CD4-positive, alpha-beta T cell treated with Interleukin-2 at 100 ng/mL for 4 hours (primary cell): ENCODE data around the gene CLIC5.

Experiments
- DNase-seq: peaks from one replicate; pipeline ENCODE4 v3.0.0-alpha.2; 2020; ENCODE audit warnings: low spot score

The CLIC5 gene

DNA sequence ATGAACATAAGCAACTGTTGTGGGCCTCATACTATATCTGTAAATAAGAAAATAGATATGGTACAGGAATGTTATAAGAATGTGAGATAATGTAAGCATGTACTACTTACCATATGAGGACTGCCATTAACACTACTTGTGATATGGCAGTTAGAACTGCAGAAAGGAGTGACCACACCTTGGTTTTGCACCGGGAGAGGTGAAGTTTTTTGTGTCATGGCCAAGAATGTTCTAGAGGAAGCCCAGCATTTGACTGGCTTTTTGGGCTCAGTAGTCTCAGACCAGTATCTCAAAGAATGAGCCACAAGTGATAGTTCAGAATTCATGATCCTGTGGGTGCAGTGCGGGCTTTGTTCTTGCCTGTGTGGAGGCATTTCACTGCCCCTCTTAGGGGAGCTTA, 123.5 kb downstream of the CLIC5 start:
- DNase-seq = no peak

DNA sequence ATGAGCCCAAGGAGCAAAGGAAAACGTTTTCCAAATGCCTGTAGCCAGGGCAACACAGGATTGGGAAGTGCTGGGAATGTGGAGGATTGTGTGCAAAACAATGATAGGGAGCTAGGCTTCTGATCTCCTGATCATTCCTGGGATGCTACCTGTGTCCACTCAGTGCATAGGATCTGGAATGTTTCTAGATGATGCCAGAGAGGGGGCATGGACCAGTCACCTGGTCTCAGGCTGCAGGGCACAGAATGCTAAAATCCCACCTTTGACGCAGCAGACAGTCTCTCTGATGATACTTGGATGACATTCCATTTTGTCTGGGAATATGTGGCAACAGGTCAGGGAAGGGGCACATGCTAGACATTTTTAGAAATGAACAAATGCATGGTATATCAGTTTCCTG, 128.9 kb downstream of the CLIC5 start:
- DNase-seq = no peak

DNA sequence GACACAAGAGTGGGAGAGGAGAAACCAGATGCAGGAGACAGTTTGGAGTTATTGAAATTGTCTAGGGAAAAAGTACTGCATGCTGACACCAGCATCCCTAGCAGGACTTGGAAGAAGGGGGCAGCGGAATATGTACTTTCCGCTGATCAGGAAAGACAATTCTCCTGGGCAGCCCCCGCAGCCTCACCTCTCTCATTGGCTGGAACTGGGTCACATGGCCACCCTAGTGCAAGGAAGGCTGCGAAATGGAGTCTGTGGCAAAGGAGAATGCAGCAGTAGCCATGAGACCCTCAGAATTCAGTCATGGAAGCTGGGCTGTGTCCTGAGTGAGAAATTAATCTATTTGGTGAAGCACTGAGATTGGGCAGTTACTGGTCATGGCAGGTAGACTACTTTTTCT, 131.3 kb downstream of the CLIC5 start:
- DNase-seq = no peak

DNA sequence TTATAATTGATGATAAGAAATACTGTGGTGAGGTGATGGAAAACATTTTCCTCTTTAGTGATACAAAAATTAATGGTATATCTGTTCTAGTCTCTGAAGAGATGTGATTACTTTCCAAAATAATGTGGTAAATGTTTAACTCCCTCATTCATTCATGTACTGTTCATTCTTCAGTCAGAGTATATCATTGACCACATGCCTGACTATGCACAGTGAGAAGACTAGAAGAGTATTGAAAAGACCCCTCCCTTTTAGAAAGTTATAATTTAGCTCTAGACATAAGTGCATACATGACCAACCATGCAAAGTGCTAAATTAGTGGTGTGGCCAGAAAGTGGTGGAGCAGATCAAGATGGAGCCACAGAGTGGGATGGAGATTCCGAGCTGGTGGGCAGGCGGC, 133.0 kb downstream of the CLIC5 start:
- DNase-seq = no peak

DNA sequence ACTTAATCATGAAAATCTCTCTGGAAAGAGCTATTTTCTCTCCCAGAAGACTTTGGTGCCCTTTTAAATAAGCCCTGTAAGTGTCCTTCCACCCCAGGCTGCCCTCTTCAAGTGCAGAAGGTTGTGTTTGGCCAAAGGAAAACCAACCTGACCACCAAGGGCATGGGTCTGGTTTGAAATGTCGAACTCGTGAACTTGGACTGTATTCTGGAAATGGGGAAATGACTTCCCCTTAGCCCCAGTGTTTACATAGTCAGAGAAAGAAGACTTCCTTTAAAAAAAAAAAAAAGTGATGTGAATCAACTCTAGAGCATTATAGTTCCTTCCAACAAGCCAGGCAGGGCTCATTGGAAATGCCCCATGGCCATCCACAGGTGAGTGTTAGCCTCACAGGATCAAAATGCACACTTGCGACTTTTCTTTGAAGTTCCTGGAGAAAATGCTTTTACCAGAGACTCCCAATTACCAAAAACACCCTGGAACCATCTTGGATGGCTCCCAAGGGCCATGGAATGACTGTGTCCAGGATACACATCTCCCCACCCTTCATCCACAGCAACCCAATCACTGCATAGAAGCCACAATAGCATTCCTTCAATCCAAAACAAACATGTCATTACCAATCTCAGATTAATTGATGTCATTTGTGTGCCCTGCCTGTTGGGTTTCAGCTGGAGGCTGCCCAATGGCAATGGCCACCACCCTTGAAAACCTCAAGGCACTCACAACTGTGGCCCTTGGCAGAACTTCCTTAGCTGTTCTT, 133.8 kb downstream of the CLIC5 start:
- no peak for DNase-seq

DNA sequence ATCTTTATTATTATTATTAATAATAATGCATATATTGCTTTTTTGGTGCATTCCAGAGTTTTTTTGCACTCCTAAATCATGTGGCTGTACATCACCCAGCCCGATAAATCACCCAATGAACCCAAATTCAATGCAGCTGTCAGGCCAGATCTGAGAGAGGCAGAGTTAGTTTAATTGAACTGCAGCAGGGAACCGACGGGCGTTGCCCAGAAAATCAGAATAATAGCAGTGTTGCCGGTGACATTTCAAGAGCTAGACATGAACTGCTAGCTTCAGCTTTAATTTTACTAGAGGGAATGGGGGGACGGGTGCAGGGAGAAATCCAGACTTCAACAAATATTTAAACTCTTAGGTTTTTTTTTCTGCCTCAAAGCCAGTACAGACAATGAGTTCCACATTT, 135.0 kb downstream of the CLIC5 start:
- DNase-seq = no peak

DNA sequence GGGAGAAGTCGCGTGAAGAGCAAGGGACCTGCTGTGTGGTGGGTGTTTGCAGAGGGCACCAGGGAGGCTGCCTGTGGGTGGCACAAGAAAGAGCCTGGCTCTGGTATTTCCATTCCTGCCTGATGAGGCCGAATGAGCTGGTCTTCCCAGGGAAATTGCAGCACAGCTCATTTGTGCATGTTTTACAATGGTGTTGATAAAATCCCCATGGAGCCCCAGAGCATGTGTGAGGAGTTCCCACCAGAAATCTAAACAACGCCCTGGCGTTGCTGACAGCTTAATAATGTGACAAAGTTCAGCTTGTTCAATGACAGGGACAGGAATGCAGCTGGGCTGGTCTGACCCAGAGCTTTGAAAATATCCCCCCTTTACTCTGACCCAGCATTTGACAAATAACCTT, 135.5 kb downstream of the CLIC5 start:
- DNase-seq = no peak

DNA sequence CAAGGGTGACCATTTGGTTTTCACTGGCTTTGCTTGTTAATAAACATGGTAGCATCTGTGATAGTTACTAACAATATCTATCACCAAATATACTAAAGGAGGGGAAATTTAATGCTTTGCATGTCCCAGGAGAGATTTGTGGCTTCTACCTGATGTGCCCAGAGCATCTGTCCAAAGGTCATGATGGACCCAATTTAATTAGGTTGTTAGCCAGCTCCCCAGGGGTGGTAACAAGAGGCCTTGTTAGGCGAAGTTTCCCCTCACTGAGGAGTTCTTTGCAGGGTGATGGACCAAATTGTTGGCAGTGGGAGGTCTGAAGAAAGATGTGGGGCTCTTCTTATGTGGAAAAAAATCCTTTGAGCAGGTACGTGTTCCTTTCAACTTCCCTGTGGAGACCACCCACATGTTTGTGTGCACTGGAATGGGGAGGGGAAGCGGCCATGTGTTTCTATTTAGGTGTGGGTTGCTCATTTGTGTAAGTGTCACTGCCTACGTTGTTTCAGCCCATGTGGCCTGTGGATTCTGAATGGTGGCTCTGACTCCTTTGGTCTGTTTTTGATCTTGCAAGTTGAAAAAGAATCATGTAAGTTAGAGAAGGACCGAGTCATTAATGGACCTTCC, 137.6 kb downstream of the CLIC5 start:
- DNase-seq = no peak

DNA sequence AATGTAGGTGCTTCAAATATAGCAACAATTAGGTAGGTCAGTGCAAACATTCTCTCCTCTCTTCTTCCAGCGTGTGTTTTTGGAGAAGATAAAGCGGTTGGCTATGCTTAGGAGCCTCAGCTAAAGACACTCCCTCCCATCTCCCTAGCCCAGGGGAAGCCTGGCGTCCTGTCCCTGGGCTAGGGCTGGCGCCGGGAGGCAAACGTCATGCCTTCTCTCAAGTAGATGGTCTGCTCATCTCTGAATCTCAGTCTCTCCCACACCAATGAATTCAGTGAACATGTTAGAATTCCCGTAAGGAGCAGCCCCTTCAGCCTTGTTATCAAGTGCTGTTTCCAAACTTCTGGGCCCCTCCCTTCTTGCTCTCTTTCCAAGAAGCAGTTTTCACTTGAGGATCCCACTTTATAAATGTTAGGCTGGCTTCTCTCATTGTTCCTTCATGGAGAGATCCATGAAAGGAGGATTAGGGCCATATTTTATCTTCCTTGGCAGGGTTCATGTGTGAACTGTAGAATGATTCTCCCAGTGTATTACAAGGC, 142.8 kb downstream of the CLIC5 start:
- DNase-seq = no peak

DNA sequence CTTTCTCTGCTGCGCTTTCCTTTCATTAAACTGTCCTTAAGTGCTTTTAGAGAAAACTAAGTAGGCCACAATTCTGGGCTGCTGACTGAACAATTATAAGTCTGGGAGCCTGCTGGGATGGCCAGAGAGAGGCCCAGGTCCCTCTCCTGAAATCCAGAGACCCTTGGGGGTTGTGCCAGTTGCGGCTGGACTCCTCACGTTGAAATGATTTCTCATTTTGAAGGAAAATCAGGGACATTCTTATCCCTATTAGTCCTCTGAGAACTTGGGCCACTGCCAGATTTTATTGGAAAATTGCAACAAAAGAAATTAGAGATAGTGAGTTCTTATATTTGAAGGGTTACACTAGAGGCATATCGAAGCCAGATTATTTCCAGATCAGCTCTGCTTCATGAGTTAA, 145.1 kb downstream of the CLIC5 start:
- DNase-seq = no peak

DNA sequence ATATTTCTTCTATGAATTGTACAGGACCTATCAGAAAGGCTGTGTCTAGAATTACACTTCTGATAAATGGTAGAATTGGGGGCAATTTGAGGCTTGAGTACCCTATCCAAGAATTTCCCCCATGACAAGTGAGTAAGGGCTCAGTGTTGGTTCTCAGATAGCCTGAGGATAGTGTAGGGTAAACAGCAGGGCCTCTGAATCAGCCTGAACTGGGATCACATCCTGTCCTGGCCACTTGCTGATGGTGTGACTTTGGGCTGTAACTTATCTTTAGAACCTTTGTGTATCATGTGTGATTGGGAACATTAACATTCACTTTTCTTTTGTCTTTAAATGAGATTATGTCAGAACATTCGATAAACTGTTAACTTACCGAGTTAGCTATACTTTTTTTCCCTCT, 151.0 kb downstream of the CLIC5 start:
- no peak for DNase-seq

DNA sequence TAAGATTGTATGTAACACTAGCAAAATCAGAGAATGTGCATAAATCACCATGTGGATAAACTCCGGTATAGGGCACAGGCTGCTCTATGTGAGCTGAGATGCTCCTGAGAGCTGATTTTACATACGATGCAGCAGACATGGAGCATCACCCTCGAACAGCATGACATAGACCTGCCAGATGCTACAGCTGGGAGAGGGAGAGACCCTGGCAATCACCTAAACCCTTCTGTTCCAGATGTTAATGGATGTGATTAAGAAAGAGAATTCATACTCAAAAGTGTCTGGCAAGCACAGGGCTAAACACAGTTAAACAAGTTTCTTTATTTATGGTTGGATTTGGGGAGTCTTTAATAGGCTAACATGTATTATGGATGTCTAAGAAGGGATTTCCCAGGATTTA, 157.0 kb downstream of the CLIC5 start:
- DNase-seq = no peak

DNA sequence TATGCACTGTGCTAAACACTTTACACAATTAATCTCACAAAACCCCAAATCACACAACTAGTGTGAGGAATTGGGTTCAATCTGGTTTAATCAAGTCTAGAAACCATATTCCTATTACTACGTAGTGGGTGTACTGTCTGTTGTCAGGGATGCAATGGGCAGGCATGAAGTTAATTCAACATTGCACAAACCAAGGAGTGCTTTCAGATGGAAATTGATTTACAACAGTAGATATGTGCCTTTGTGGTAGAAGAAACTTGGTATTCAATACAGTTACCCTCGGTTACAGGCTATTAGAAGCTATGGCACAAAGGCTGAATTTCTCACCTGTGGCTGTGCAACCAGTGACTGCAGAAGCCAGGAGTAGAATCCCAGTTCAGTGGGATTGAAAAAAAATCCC, 157.8 kb downstream of the CLIC5 start:
- DNase-seq = no peak

DNA sequence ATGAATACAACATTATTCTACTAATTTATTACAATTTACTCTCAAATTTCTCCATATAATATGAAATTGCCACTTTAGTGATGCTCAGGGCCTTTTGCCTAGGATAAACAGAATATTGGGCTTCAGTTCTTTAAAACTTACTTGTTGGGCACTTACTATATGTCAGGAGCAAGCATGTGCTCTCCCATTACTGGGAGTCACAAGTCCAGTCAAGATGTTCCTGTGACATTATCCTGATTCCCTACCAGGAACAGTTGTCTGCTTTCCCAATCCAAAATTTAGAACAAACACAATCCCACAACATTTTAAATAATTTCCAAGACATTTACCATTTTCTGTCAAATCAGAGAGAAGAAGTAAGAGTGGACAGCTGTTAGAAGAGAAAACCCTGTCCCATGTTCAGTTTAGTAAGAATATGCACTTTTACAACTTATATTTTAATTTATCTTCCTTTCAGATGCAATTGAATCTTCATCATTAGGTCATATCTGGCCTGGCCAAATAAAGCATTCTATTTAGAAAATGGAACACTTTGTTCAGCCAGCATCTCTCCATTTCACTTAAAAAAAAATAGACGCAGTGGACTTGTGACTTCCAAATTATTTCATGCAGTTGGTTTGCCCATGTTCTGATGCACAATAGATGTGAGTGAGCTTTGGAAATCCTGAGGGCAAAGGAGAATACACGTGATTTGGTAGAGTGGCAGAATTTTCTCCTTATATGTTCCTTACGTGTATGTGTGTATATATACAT, 159.8 kb downstream of the CLIC5 start:
- no peak for DNase-seq

DNA sequence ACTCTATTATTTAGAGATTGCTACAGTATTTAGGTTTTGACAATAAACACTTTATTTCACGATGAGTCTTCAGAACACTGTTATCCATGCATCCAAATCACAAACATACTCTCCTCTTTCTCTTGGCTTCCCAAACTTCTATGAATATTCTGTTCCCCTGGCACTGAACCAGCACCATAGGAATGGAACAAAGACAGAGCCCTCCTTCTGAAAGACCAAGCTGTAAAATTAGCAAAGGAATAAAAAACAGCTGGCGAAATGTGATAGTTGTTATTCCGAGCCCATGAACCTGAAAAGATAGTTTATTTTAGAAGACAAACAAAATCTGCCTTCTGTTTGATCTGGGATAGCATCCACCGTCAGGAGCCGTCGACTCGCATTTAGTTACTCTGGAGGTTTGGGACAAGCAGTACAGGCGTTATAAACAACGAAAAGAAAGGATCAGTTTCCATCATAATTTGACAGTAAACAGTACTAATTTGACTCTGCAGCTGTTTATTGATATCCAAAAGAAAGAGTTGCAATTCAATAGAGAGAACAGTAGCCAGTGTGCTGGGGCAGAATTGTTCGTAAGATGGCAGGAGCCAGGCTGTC, 161.4 kb downstream of the CLIC5 start:
- DNase-seq = no peak

DNA sequence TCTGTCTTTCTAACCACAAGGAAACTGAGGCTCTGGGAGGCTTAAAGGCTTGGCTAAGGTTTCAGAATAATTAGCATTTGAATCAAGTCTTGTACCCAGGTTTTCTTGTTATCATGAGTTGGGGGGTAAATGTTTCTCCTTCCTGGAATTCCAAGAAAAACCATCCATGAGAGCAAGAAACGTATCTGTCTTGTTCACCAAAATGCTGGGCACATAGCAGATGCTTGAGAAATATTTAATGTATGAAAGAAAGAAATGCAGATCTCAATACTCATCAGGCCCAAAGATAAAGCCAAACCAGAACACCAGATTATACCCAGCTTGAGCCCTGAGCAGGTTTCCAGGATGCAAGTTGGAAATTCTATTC, 164.6 kb downstream of the CLIC5 start:
- no peak for DNase-seq

DNA sequence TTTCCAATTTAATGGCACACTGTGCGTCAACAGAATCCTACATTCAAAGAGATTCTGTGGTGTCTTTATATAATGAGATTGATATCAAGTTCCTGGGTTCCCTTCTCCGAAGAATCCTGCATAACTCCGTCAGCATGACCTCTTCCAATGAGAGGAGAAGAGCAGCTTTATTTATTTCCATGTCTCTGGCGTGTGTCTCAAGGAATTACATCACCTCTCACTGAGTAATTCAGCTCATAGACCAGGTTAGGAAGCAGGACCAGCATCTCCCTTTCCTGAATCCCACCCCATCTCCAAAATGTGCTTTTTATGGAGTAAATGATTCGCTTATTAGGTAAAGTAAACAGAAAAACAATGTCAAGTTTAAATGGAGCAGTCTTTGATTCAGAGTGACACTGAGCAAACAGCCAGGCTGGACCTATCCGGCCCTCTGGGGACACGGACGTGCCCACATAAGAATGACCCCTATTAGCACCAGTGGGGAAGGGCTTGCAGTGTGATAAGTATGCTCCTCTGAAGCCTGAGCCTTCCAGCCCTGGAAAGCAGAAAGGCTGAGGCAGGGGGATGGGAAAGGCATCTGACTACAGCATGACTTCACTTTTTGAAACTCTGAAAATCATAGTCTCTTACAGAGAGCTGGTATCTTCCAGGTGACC, 165.2 kb downstream of the CLIC5 start:
- no peak for DNase-seq

DNA sequence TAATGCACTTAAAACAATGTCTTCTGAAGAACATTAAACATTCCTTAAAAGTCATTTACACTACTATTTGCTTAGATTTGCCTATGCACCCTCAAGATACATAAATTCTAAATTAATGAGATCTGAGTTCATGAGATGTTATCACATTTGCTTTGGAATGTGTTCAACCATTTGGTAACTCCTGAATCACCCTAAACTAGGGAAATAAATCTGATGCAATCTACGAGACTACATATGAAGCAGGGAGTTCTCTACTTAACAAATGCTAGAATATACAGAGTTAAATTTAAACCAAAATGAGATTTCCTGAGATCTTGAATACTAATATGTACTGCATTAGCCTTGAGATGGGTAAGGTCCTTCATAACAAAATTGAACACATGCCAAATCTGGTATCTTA, 170.1 kb downstream of the CLIC5 start:
- no peak for DNase-seq

DNA sequence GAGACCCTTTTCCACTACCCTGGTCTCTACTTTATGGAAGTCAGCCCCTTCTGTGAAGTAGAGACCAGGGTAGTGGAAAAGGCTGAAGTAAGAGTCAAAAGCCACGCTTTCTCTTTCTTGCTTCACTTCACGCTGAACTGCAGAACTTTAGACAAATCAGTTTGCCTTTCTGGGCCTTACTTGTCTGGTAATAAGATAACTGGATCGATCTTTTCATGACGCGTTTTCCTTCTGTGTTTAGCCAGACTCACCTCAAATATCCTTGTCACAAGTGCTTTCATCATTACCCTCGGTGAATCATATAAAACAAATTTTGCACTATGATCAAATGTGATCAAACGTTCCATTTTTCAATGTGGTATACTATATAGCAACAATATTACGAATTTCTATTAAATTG, 170.7 kb downstream of the CLIC5 start:
- no peak for DNase-seq

DNA sequence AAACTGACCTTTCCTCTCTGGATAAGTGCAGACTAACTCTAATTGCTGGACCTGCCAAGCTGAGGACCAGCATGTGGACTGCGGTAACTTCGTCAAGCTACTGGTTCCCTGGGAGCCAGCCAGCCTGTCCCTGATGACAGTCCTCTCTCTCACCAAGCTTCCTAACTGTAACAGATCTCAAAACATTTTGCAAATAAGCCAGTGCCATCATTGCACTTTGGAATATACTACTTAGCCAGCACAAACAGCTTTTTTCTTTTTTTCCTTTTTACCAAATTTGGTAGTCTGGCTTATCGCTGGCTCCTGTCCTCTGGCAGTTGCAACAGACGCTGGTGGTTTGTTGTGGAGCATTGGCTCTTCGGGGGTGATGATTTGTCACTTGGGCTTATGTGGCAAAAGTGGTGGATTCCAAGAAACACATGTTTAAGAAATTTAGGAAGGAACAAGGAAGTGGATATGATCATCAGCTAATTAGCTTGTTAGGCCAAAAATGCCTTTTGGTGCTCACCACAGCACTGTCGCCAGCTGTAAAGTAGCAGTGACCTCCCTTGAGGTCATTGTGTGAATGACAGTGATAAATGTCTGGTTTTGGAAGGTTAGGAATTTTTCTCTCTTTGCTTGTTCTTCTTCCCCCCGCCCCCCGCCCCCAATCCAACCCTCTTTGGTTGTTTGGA, 171.7 kb downstream of the CLIC5 start:
- DNase-seq = no peak

DNA sequence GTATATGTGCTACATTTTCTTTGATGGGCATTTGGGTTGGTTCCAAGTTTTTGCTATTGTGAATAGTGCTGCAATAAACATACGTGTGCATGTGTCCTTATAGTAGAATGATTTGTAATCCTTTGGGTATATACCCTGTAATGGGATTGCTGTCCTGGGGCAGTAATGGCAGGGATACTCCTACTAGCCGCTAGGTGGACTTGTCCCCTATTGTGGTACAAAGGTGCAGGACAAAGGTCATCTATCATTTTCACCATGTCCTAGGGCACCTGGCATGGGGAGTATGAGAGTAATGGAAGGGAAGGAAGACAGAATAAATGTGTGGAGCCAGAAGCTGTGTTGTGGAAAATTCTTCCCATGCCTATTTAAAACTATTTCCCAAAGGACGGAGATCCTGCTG, 174.6 kb downstream of the CLIC5 start:
- no peak for DNase-seq

DNA sequence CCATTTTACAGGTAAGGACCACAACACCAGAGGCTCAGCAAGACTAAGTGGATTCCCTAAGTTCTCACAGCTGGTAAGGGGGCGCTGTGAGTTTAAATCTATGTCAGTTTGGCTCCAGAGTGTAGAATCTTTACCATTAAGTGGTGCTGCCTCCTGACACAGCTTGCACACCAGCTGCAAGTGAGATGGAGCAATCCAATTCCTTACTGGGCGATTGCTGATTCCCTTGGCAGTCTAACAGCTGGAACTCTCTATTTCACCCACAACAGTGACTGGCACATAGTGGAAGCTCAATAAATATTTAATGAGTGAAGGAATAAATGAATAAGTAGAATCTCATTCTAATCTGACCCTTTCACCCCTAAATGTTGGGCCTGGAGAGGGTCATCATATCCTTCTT, 176.7 kb downstream of the CLIC5 start:
- no peak for DNase-seq
